Large intestine (tissue), 3 donors: ENCODE measurements around the gene M6PR. TPM values are rescaled to one million over a fixed set of nuclear protein-coding genes. Genes with fewer than 3 reads are reported as not detected.
"Not testable (repeated sequence)": the region's sequence is repeated elsewhere in the genome, so short reads cannot be mapped to it uniquely, and the experiment has no call there.

Experiments used
- DNase-seq, 2 donors: peaks; one replicate each; pipeline versions ENCODE4 v3.0.0 to v3.0.0-alpha.2; 2013
- H3K27ac ChIP-seq: one replicate; pipeline ENCODE4 v1.5.1; 2013; ENCODE audit warnings: low read length
- H3K27me3 ChIP-seq: 2 replicates; pipeline ENCODE4 v1.6.1; 2013; ENCODE audit warnings: low read length; ENCODE audit not compliant: control insufficient read depth, insufficient read depth
- H3K36me3 ChIP-seq: 2 replicates; pipeline ENCODE4 v1.6.1; 2013; ENCODE audit warnings: low read length; ENCODE audit not compliant: control insufficient read depth, insufficient read depth
- H3K4me1 ChIP-seq: one replicate; pipeline ENCODE4 v1.6.1; 2013; ENCODE audit warnings: low read length; ENCODE audit not compliant: control insufficient read depth, insufficient read depth
- H3K4me3 ChIP-seq: one replicate; pipeline ENCODE4 v1.5.1; 2013; ENCODE audit warnings: low read length
- H3K9me3 ChIP-seq: one replicate; pipeline ENCODE4 v1.6.1; 2013; ENCODE audit warnings: mild to moderate bottlenecking, low read depth, low read length, moderate library complexity; ENCODE audit not compliant: control insufficient read depth
- WGBS: methylation state at CpG from one replicate; pipeline ENCODE4 v1.1.5; 2013; ENCODE audit warnings: low lambda C conversion rate; ENCODE audit not compliant: insufficient coverage; 5-methylcytosine and 5-hydroxymethylcytosine counted together
- polyA plus RNA-seq: library from polyadenylated mRNA; unstranded; fragments of 120-200 nt; gene quantifications from one replicate; pipeline ENCODE4 v1.2.1, GENCODE V29; 2013

M6PR gene
- polyA plus RNA-seq, 1 donor = 147 TPM

DNA sequence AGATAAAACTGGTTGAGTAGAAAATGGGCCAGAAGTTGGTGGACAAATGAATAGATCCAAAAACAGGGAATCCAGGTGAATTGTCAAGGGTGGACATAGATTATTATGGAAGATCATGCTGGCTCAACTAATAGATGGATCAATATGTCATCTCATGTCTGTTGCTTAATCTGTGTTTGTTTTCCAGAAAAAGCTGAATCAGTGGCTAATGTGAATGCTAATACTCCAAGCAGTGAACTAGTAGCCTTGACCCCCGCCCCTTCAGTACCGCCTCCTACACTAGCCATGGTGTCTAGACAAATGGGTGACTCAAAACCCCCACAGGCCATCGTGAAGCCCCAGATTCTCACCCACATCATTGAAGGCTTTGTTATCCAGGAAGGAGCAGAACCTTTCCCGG lies 15.4 kb downstream of the M6PR start:
- not testable (repeated sequence) for H3K4me3 ChIP-seq, H3K27me3 ChIP-seq, H3K4me1 ChIP-seq, H3K9me3 ChIP-seq, DNase-seq, H3K27ac ChIP-seq
- peaks cover 24% of the 10 kb centered on the region for H3K36me3 ChIP-seq
- no CpG with 5 or more reads among the region's 4 CpGs for WGBS

DNA sequence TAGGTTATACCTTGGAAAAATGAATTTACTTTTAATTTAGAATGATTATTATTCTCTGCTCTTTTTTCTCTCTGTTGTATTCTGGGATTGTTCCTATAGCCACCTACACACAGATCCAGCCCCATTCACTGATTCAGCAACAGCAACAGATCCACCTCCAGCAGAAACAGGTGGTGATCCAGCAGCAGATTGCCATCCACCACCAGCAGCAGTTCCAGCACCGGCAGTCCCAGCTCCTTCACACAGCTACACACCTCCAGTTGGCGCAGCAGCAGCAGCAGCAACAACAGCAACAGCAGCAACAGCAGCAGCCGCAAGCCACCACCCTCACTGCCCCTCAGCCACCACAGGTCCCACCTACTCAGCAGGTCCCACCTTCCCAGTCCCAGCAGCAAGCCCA lies 17.0 kb downstream of the M6PR start:
- WGBS = no CpG with 5 or more reads among the region's 3 CpGs
- not testable (repeated sequence) for H3K27ac ChIP-seq, H3K9me3 ChIP-seq, H3K4me1 ChIP-seq, H3K4me3 ChIP-seq, H3K27me3 ChIP-seq, DNase-seq
- peaks cover 19% of the 10 kb centered on the region for H3K36me3 ChIP-seq

DNA sequence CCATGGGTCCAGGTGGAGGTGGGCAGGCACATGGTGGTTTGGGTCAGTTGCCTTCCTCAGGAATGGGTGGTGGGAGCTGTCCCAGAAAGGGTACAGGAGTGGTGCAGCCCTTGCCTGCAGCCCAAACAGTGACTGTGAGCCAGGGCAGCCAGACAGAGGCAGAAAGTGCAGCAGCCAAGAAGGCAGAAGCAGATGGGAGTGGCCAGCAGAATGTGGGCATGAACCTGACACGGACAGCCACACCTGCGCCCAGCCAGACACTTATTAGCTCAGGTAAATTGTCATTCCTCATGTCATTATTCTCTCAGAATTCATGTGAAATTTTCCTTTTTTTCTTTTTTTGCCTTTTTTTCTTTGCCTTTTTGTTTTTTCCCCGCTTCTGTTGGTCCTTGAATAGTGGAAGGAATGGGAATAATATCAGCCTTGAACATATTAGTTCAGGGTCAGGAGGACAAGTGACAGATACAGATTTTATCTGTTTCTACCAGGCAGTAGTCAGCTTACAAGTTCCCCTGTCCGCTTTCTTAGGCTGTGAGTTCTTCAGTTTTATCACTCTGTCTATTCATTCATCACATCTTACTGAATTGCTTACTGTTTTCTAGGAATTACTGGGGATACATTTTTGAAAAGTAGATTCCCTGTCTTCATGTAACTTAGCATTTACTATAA lies 18.7 kb downstream of the M6PR start:
- not testable (repeated sequence) for H3K9me3 ChIP-seq, H3K4me1 ChIP-seq, H3K27me3 ChIP-seq, DNase-seq, H3K27ac ChIP-seq, H3K4me3 ChIP-seq
- 100% methylated on average over 1 of the region's 4 CpGs for WGBS
- H3K36me3 ChIP-seq = peaks cover 15% of the 10 kb centered on the region

DNA sequence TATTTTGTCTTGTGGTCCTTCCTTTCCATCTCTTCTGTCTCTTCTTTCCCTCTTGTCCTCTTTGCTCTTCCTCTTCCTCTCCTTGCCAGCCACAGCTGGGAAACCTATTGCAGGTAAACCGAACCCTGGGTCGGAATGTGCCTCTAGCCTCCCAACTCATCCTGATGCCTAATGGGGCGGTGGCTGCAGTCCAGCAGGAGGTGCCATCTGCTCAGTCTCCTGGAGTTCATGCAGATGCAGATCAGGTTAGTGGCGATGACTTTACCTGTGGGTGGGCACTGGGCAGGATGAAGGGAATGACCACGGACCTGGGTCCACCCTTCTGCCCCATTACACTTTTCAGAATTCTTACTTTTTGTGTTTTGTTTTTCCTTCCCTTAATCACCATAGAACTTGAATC lies 26.9 kb downstream of the M6PR start:
- H3K36me3 ChIP-seq = peaks cover 31% of the 10 kb centered on the region
- no CpG with 5 or more reads among the region's 5 CpGs for WGBS
- no peaks in the 10 kb centered on the region for H3K27me3 ChIP-seq
- H3K9me3 ChIP-seq = no peaks in the 10 kb centered on the region
- H3K4me1 ChIP-seq = no peaks in the 10 kb centered on the region
- no peak overlapping the region for H3K27ac ChIP-seq
- no peak overlapping the region for H3K4me3 ChIP-seq
- no peak for DNase-seq

DNA sequence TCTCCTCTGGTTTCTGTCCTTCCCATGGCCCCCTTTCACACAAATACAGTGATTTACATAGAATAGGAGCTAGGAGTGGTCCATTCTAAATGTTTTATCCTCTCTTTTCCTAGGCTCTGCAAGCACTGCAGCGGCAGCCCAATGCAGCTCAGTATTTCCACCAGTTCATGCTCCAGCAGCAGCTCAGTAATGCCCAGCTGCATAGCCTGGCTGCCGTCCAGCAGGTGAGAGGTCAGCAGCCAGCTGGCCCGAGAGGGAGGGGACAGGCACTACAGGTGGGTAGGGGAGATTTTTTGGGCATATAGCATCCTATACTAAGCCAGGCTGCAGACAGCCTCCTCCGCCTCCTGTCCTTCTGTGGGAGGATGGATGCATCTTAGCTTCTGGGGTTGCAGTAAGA lies 29.8 kb downstream of the M6PR start:
- not testable (repeated sequence) for H3K4me1 ChIP-seq, H3K27ac ChIP-seq, DNase-seq, H3K9me3 ChIP-seq, H3K27me3 ChIP-seq, H3K4me3 ChIP-seq
- no CpG with 5 or more reads among the region's 4 CpGs for WGBS
- H3K36me3 ChIP-seq = peaks cover 31% of the 10 kb centered on the region

DNA sequence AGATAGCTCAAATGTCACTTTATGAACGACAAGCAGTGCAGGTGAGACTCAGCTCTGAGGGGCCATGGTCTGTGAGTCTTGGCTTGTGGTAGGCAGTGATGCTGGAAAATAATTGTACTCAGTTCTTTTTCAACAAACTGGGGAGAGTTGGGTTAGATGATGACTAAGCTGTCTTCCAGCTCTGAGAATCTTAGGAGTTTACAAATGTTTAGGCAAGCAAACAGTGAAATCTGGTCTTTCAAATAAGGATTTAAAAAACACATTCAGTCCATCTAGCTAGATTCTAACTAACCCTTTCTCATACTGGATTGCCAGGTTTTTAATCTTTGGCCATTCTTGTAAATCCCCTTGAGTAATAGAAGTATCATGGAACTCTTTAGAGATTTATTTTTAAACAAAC lies 31.7 kb downstream of the M6PR start:
- no peak for DNase-seq
- WGBS = no CpG with 5 or more reads among the region's 1 CpG
- Histone ChIP-seq H3K27ac (no peak overlapping the region), H3K36me3 (peaks cover 27% of the 10 kb centered on the region), H3K4me3 (no peak overlapping the region), H3K9me3 (no peaks in the 10 kb centered on the region), H3K4me1 (peaks cover 7% of the 10 kb centered on the region), H3K27me3 (no peaks in the 10 kb centered on the region)

DNA sequence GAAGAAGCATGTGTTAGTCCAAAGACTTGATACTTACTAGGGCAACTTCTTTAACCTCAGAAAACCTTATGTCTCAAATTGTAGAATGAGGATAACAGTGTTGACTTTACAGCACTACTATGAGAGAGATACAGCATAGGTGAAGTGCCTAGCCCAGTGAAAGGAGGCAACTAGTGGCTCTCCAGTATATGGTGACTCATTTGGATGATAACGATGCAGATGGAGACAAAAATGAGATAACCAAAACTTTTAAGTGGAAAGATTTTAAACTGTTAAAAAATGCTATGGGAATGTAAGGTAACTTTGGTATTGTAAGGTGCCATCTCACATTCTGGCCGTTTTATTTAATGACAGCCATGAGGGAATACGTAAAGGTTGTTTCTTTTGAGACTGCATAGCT lies 32.4 kb downstream of the M6PR start:
- H3K27me3 ChIP-seq = no peaks in the 10 kb centered on the region
- no peak overlapping the region for H3K27ac ChIP-seq
- H3K4me3 ChIP-seq = no peak overlapping the region
- H3K9me3 ChIP-seq = no peaks in the 10 kb centered on the region
- H3K36me3 ChIP-seq = peaks cover 22% of the 10 kb centered on the region
- 83% methylated on average over 2 of the region's 3 CpGs for WGBS
- peaks cover 9% of the 10 kb centered on the region for H3K4me1 ChIP-seq
- no peak for DNase-seq

DNA sequence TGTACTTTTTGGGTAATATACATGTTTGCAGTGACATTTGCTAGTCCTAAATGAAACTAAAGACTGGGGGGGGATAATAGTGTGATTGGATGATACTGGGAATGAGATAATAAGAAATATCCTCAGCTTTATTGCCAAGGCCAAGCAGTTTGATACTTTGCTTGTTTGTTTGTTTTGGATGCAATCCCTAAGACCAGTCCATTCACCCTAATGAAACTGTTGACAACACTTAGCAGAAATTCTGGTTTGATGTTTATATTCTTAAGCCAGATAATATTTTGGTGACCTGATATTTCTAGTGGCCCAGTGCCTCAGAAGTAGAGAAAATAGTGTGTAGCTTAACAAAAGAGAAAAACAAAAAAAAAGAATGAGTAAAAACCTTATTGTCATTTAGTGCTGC lies 33.3 kb downstream of the M6PR start:
- no peaks in the 10 kb centered on the region for H3K27me3 ChIP-seq
- no peak for DNase-seq
- H3K4me3 ChIP-seq = no peak overlapping the region
- H3K4me1 ChIP-seq = peaks cover 9% of the 10 kb centered on the region
- no peak overlapping the region for H3K27ac ChIP-seq
- H3K9me3 ChIP-seq = no peaks in the 10 kb centered on the region
- peaks cover 17% of the 10 kb centered on the region for H3K36me3 ChIP-seq

DNA sequence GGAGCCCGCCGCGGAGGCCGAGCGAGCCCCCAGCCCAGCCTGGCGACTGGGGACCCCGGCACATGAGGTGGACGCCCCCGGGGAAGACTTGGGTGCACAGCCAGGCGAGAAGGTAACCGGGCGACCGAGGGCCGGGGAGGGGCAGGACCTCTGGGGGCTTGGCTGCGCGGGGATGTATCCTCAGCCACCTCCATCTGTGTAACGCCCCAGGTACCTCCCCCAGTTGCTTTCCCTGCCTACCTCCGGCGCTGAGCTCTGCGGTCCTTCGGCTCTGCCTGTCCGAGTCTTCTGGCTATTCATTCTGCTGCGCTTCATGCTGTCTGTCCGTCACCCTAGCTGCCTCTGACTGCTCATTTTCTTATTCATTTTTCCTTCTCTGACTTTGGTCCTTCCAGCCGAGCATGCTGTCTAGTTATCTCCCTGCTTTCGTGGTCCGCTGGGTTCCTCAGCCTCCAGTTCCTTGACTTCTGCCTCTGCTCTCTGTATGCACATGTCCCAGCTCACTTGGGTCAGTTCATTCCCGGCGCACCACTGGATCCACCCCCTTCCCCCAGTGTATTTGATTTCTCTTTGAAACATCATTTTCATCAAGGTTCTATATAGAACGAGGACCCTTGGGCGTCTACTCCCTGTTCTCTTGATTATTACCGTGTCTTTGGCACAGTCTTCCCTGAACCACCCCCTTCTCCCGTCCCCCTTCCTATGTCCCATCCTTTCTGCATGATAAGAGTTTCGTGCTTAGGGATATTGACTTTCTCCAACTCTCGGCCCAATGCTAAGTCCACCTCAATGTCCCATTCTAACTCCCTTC lies 34.5 kb downstream of the M6PR start:
- Histone ChIP-seq H3K27me3 (no peaks in the 10 kb centered on the region), H3K27ac (peak overlapping the region; percentile 35), H3K9me3 (no peaks in the 10 kb centered on the region), H3K36me3 (peaks cover 9% of the 10 kb centered on the region), H3K4me3 (peak overlapping the region; percentile 72), H3K4me1 (peaks cover 9% of the 10 kb centered on the region)
- peak; percentile 26 to 71 for DNase-seq
- 4% methylated on average over 5 of the region's 35 CpGs for WGBS

DNA sequence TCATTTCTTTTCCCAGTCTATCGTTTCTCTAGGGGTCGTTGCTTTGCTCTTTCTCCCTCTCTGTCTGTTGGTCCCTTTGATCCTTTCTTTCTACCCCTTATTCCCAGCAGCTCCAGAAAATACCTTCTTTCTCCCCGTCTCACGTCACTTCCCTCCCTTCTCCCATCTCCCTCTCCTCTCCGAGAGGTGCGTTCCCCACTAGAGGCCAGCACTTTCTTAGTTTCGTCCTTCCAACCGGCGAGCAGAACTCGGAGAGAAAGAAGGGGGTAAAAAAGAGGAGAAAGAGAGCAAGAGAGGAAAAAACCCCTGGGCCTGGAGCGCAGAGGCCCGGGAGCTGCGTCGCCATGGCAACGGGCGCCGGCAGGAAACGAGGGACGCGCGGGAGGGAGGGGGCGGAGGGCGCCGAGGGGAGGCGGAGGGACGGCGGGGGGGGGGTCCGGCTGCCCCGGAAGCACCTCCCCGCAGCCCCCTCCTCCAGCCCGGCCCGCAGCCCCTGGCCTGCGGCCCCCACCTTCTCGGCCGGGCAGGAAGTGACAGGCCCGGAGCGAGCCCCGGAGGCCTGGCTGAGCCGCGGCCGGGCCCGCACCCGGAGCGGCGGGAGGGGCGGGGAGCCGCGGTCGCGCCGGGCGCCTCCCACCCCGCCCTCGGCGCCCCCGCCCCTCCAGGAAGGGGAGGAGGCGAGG lies 35.3 kb downstream of the M6PR start, which contains the start of gene PHC1:
Gene PHC1, plus strand, starts transcription at position 477 of the 683 bp plus-strand sequence. CDS start 3,169 bp downstream, outside the sequence.
- peak; percentile 64 to 81 for DNase-seq
- H3K36me3 ChIP-seq, H3K9me3 ChIP-seq, H3K4me1 ChIP-seq, H3K27me3 ChIP-seq: not testable (repeated sequence)
- H3K27ac ChIP-seq = peak within 1 kb of the TSS; percentile 84
- peak within 1 kb of the TSS; percentile 72 for H3K4me3 ChIP-seq
- 0% methylated on average over 2 of the region's 57 CpGs for WGBS
